IMR-90 (cell line): Measurements from ENCODE around the gene FGF12. TPM values are rescaled to one million over a fixed set of nuclear protein-coding genes. Genes with fewer than 3 reads are reported as not detected.

Source experiments
- ATAC-seq: fragments of 200-7000 bp; cut with Tn5 transposase; 2 replicates; pipeline ENCODE4 v1.9.1; 2020; ENCODE audit warnings: low read depth, mild to moderate bottlenecking, moderate library complexity
- BruUV-seq: library from RNA; stranded (reverse); fragments of 400-500 nt; replicated peaks from 2 replicates; lab custom pipeline; 2021; lab: Mats Ljungman, UMichigan
- CTCF ChIA-PET: fragments of 300-600 bp; formaldehyde crosslinking; extraction: SDS; loops from one replicate; lab custom pipeline; 2021; ENCODE audit warnings: antibody characterized with exemption; lab: Yijun Ruan, JAX
- POLR2A ChIA-PET: fragments of 300-600 bp; sonication (Branson Sonifier 250); formaldehyde crosslinking; loops from one replicate; lab custom pipeline; 2022; ENCODE audit warnings: antibody characterized with exemption; ENCODE audit not compliant: unreplicated experiment; lab: Charles Lee
- DNase-seq: peaks from one replicate; pipeline ENCODE4 v3.0.0; 2013
- H2AFZ ChIP-seq: replicated peaks from 2 replicates; pipeline ENCODE3; 2013; ENCODE audit warnings: low read length, mild to moderate bottlenecking; ENCODE audit not compliant: poor library complexity
- H2AK5ac ChIP-seq: 2 replicates; pipeline ENCODE4 v1.6.1; 2013; ENCODE audit warnings: low read depth, low read length, inconsistent platforms
- H2AK9ac ChIP-seq: replicated peaks from 2 replicates; pipeline ENCODE3; 2013; ENCODE audit warnings: mild to moderate bottlenecking, low read depth, low read length, moderate library complexity; ENCODE audit not compliant: poor library complexity
- H2BK120ac ChIP-seq: 2 replicates; pipeline ENCODE4 v1.6.1; 2013; ENCODE audit warnings: low read depth, low read length, inconsistent platforms
- H2BK15ac ChIP-seq: 3 replicates; pipeline ENCODE4 v1.6.1; 2013; ENCODE audit warnings: low read depth, low read length, inconsistent platforms
- H2BK20ac ChIP-seq: 2 replicates; pipeline ENCODE4 v1.6.1; 2013; ENCODE audit warnings: low read depth, mild to moderate bottlenecking, inconsistent platforms, low read length, moderate library complexity
- H2BK5ac ChIP-seq: 2 replicates; pipeline ENCODE4 v1.6.1; 2013; ENCODE audit warnings: mild to moderate bottlenecking, low read depth, low read length, inconsistent platforms; ENCODE audit not compliant: poor library complexity, severe bottlenecking
- H3K14ac ChIP-seq: replicated peaks from 2 replicates; pipeline ENCODE4 v1.6.1; 2013; ENCODE audit warnings: low read depth, low read length, inconsistent platforms
- H3K18ac ChIP-seq: 2 replicates; pipeline ENCODE4 v1.6.1; 2013; ENCODE audit warnings: low read depth, low read length, control low read depth
- H3K23ac ChIP-seq: 2 replicates; pipeline ENCODE4 v1.6.1; 2013; ENCODE audit warnings: low read depth, low read length, inconsistent platforms
- H3K27ac ChIP-seq: 2 replicates; pipeline ENCODE4 v1.5.1; 2013; ENCODE audit warnings: mild to moderate bottlenecking, control low read depth, low read length; ENCODE audit not compliant: insufficient read depth
- H3K27me3 ChIP-seq: 2 replicates; pipeline ENCODE4 v1.6.1; 2013; ENCODE audit warnings: low read length; ENCODE audit not compliant: control insufficient read depth, insufficient read depth
- H3K36me3 ChIP-seq: 2 replicates; pipeline ENCODE4 v1.6.1; 2013; ENCODE audit warnings: low read length, mixed read lengths; ENCODE audit not compliant: control insufficient read depth, insufficient read depth
- H3K4ac ChIP-seq: 2 replicates; pipeline ENCODE4 v1.6.1; 2013; ENCODE audit warnings: low read depth, low read length, inconsistent platforms
- H3K4me1 ChIP-seq: 2 replicates; pipeline ENCODE4 v1.6.1; 2013; ENCODE audit warnings: low read length, mixed read lengths; ENCODE audit not compliant: control insufficient read depth, insufficient read depth
- H3K4me2 ChIP-seq: 2 replicates; pipeline ENCODE4 v1.6.1; 2013; ENCODE audit warnings: low read depth, mild to moderate bottlenecking, control low read depth, low read length, moderate library complexity
- H3K4me3 ChIP-seq: 2 replicates; pipeline ENCODE4 v1.5.1; 2013; ENCODE audit warnings: low read depth, mild to moderate bottlenecking, control low read depth, low read length, moderate library complexity; ENCODE audit not compliant: insufficient read depth
- H3K56ac ChIP-seq: 2 replicates; pipeline ENCODE4 v1.6.1; 2013; ENCODE audit warnings: low read length, inconsistent platforms; ENCODE audit not compliant: insufficient read depth; ENCODE audit errors: extremely low read depth
- H3K79me1 ChIP-seq, 2 experiments: 2 replicates each; pipeline ENCODE4 v1.6.1; 2013; ENCODE audit warnings: low read length in 2 of 2, inconsistent platforms in 1 of 2, low read depth in 1 of 2
- H3K9ac ChIP-seq: 2 replicates; pipeline ENCODE4 v1.6.1; 2013; ENCODE audit warnings: low read depth, low read length, control low read depth
- H3K9me1 ChIP-seq: 2 replicates; pipeline ENCODE4 v1.6.1; 2013; ENCODE audit warnings: low read length, inconsistent platforms; ENCODE audit not compliant: insufficient read depth
- H3K9me3 ChIP-seq: 2 replicates; pipeline ENCODE4 v1.6.1; 2013; ENCODE audit warnings: low read length; ENCODE audit not compliant: control insufficient read depth, insufficient read depth
- H4K20me1 ChIP-seq: 2 replicates; pipeline ENCODE4 v1.6.1; 2013; ENCODE audit warnings: low read length, inconsistent platforms; ENCODE audit not compliant: insufficient read depth
- H4K5ac ChIP-seq: 2 replicates; pipeline ENCODE4 v1.6.1; 2013; ENCODE audit warnings: mild to moderate bottlenecking, low read depth, low read length, control low read depth
- H4K8ac ChIP-seq, 2 experiments: 2 replicates each; pipeline ENCODE4 v1.6.1; 2013; ENCODE audit warnings: low read depth in 2 of 2, low read length in 2 of 2, control low read depth in 1 of 2, inconsistent platforms in 1 of 2
- H4K91ac ChIP-seq: 2 replicates; pipeline ENCODE4 v1.6.1; 2013; ENCODE audit warnings: low read depth, low read length, inconsistent platforms; ENCODE audit not compliant: insufficient read depth
- RCOR1 ChIP-seq: IDR thresholded peaks from 2 replicates; pipeline ENCODE4 v1.6.1; 2012; ENCODE audit warnings: mild to moderate bottlenecking, low read length, improper control_type of control experiment; ENCODE audit not compliant: insufficient replicate concordance
- WGBS, 2 experiments: methylation state at CpG; one replicate each; pipeline versions ENCODE4 v1.1.5 to v1.1.7; 2013; ENCODE audit warnings: missing lambda C conversion rate in 2 of 2; ENCODE audit not compliant: insufficient read length in 1 of 2; ENCODE audit errors: extremely low coverage in 2 of 2; 5-methylcytosine and 5-hydroxymethylcytosine counted together
- dilution Hi-C: fragments of 300-500 bp; cut with HindIII; formaldehyde crosslinking; loops from one replicate; pipeline ENCODE4 v1.14.3; 2018; ENCODE audit warnings: low sequenced_read_pairs; ENCODE audit not compliant: unreplicated experiment
- in situ Hi-C: fragments of 300-500 bp; cut with MboI; formaldehyde crosslinking; loops from 3 replicates; pipeline ENCODE4 v1.14.3; 2019; ENCODE audit warnings: low sequenced_read_pairs, inconsistent platforms, mixed read lengths
- intact Hi-C: fragments of 100-400 bp; cut with micrococcal nuclease; formaldehyde crosslinking; loops from 2 replicates; pipeline ENCODE4 v1.10.0; 2022
- polyA plus RNA-seq, 3 experiments: library from polyadenylated mRNA; depleted of rRNA; stranded (reverse); fragments of >200 nt; gene quantifications; 2 replicates each; pipeline ENCODE4 v1.2.3, GENCODE V29; 2012; ENCODE audit warnings: low replicate concordance in 1 of 3
- total RNA-seq: library from RNA; depleted of rRNA; stranded (reverse); fragments of >200 nt; gene quantifications from 2 replicates; pipeline ENCODE4 v1.2.3, GENCODE V29; 2012
- TF ChIP-seq, protein P1 (sequence below): conservative IDR thresholded peaks from 2 replicates; pipeline ENCODE4 v1.5.1; 2012; ENCODE audit warnings: mild to moderate bottlenecking, low read depth, low read length, improper control_type of control experiment

Gene FGF12
- total and polyA plus RNA-seq, 2 of the 4 experiments (the other 2 are of a cell fraction) = not detected

DNA sequence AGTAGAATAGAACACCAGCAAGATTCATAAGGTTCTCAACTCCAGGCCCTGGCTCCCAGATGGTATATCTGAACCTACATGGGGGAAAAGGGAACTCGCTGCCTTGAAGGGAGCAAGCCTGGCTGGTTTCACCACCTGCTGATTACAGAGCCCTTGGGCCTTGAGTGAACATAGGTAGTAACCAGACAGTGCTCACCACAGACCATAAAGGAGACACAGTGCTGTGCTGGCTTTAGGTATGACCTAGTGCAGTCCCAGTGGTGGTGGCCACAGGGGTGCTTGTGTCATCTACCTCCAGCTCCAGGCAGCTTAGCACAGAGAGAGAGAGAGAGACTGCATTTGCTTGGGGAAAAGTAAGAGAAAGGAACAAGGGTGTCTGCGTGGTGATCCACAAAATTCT is 409.8 kb downstream of the FGF12 start:
- no peak for ATAC-seq
- no peak for TF ChIP-seq RCOR1
- TF ChIP-seq, protein P1, sequence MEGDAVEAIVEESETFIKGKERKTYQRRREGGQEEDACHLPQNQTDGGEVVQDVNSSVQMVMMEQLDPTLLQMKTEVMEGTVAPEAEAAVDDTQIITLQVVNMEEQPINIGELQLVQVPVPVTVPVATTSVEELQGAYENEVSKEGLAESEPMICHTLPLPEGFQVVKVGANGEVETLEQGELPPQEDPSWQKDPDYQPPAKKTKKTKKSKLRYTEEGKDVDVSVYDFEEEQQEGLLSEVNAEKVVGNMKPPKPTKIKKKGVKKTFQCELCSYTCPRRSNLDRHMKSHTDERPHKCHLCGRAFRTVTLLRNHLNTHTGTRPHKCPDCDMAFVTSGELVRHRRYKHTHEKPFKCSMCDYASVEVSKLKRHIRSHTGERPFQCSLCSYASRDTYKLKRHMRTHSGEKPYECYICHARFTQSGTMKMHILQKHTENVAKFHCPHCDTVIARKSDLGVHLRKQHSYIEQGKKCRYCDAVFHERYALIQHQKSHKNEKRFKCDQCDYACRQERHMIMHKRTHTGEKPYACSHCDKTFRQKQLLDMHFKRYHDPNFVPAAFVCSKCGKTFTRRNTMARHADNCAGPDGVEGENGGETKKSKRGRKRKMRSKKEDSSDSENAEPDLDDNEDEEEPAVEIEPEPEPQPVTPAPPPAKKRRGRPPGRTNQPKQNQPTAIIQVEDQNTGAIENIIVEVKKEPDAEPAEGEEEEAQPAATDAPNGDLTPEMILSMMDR = no peak
- Histone ChIP-seq H3K18ac (no peak overlapping the region), H3K27ac (no peak overlapping the region), H3K23ac (no peak overlapping the region), H2BK120ac (no peak overlapping the region), H3K9me1 (no peaks in the 10 kb centered on the region), H4K5ac (no peak overlapping the region), H2AK5ac (no peak overlapping the region), H3K9me3 (peaks cover 6% of the 10 kb centered on the region; the same call in 1 of the 2 replicates), H3K36me3 (no peaks in the 10 kb centered on the region), H2BK5ac (no peak overlapping the region), H3K79me1 (no peaks in the 10 kb centered on the region), H3K56ac (no peak overlapping the region), H3K14ac (no peak overlapping the region), H2BK15ac (no peak overlapping the region), H4K8ac (no peak overlapping the region), H2AK9ac (no peak overlapping the region), H3K9ac (no peak overlapping the region), H2AFZ (no peak overlapping the region), H3K4ac (no peak overlapping the region), H4K20me1 (no peaks in the 10 kb centered on the region), H2BK20ac (no peak overlapping the region), H3K4me1 (no peaks in the 10 kb centered on the region), H3K4me3 (no peak overlapping the region), H3K27me3 (no peaks in the 10 kb centered on the region), H4K91ac (no peak overlapping the region), H3K4me2 (no peak overlapping the region)
- no CpG with 5 or more reads among the region's 2 CpGs for WGBS, 2 experiments
- intact Hi-C loops = no loop called here
- no peak for DNase-seq
- in situ Hi-C loops = no loop called here
- dilution Hi-C loops = no loop called here
- CTCF ChIA-PET = no interaction called here
- BruUV-seq = no TSS peak
- POLR2A ChIA-PET = no interaction called here
